DMS53 (cell line): Measurements from ENCODE around the gene CCDC192.

ENCODE experiments used
- DNase-seq: peaks from one replicate; lab custom pipeline; 2025; lab: John Stamatoyannopoulos, UW

CCDC192 gene

DNA sequence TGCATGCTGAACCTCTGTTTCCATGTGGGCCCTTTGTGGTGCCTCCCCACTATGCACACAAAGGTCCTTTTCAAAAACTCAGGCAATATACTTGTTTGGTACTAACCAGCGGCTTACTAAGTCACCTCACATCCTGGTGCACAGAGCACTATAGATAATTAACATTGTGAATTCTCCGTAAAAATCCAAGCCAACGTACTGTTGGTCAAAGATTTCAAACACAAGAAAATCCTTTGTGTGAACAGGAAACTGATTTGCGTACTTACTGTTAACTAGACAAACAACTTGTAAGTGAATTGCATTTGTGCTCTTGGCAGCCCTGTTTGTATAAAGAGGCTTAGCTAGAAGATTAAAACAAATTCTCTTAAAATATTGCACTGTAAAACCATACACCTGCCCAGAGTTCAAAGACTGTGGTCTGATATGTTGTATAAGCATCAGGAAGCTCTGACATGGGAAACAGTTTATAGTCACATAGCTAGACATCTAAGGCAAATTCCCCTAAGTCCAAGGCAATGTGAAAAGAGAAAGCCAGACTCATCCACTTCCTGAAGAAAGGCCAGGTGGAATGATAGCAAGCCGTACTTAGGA is 255.3 kb downstream of the CCDC192 start:
- peak; percentile 87 for DNase-seq

DNA sequence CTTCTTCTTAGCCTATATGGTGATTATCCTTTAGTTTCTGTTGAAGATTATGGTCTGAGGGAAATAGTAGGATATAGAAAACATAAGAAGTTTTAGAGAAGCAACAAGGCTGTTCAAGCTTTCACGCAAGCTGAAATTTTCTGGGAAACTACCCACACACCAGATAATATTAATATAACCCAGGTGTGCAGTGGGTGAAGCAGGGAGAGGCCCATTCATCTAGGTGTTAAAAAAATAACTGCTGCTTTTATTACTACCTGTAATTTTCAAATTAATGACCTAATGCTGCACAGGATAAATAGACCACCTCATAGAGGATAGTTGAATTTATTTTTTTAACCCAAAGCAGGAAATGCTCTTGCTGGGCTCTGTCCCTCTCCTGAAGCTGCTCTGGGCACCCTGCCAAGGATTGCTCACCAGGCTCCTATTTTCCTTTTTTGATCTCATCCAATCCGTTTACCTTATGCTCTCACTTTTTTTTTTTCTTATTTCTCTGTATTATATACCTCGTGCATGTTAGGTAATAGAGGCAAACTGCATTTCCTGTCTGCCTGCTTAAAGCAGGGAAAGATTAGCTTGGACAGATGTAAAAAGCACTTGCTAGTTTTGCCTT is 256.1 kb downstream of the CCDC192 start:
- peak; percentile 96 for DNase-seq

GRCh38 chr5:127960270-127960691 is 257.1 kb downstream of the CCDC192 start:
- peak; percentile 39 for DNase-seq

DNA sequence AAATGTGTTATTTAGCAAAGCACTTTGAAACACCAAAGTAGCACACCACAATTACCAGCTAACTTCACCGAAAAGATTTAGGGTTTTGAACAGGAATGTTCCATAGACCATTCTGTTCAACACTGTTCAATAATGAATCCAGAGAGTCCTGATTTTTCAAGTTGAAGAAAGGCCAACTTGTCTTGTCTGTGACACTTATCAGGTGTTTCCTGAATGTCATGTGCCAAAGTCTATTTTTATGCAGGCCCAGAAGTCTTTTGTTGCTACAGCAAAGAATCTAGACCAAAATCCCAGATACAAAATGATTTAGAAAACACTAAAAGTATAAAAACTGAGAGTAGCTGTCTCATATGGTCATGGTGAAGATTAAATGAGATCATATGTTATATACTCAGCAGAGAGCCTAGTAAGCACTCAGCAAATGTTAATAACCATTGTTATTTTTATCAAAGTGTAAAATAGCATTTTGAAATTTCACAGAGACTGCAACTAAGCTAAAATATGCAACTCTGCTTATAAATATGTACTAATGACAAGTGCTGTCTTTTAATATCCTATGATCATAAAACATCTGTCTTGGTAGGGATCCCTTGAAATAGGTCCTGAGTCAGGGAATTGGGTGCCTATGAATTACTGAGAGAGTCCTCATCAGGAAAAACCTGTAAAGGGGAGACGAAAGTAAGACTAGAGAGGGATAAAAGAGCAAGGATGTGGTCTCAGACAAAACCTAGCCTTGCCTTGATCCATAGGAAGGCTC is 258.0 kb downstream of the CCDC192 start:
- no peak for DNase-seq

GRCh38 chr5:127961763-127962145 is 258.6 kb downstream of the CCDC192 start:
- no peak for DNase-seq

DNA sequence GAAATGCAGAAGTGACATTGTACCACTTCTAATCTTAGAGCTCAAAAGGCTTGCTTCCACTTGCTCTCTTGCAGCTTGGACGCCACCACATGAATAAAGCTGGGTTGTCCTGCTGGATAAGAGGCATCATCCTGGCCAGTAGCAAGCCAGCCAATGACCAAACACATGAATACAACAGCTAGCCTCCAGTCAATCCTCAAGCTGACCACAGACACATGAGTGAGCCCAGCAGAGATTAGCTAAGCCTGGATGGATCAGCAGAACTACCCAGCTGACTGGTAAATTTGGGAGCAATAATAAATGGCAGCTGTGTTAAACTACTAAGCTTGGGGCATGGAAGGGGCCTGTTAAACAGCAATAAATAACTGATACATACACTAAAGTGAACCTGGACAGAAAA is 259.3 kb downstream of the CCDC192 start:
- DNase-seq = no peak

DNA sequence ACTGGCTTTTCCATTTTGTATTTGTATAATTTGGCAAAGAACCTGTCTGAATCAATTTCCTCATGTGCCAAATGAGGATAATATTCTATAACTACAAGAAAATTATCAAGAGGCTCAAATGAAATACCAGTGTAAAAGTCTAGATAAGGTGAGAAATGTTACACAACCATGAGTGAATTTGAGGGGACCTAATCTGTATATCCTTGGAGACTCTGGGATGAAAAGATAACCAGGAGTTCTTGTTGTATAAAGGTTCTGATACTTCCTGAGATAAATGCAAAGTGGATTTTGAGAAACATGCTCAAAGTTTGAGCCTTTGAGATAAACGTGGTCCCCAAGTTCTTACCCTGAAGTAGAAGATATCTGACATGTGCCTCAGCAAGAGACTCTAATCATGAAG is 260.0 kb downstream of the CCDC192 start:
- no peak for DNase-seq

DNA sequence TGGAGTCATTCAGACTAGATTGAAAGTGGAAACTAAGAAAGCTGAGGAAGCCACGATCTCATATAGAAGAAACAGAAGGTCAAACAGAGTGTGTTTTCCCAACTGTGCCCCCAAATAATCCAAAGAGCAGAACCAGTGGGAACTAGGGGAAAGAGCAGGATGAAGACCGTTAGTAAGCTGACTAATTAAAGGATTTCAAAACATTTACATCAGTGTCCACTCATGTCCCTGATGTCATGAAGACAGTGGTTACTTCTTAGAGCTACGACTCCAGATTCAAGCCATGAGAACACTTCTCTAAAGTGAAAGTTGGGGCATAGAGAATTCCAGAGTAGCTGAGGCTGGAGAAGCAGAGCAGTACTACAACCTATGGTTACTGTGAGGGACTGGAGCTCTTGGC is 260.7 kb downstream of the CCDC192 start:
- no peak for DNase-seq

GRCh38 chr5:127967323-127967982 is 264.3 kb downstream of the CCDC192 start:
- peak; percentile 18 for DNase-seq

DNA sequence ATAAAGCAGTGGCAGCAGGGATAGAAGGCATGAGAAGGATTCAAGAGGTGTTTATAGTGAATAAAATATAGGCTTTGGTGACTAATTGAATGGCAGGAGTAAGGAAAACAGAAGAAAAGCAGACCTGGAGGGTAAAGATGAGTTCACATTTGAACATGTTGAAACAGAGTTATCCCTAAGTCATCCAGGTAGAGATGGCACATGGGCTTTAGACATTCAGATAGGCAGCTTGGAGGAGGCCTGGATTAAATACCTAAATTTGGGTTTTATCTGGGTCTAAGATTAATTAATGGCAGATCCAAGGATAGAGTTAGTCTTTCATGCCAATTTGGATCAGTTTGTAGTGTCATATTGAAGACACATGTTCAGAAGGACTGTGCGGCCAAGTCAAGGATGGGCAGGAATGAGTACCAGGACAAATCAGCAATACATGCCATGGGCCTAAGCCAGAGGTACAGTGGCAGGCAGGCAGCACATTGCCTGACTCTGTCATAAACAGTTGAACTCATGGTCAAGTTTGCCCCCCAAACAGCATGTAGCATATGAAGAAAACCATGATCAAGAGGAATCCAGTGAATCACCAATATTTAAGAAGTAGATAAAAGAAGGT is 264.9 kb downstream of the CCDC192 start:
- DNase-seq = no peak

DNA sequence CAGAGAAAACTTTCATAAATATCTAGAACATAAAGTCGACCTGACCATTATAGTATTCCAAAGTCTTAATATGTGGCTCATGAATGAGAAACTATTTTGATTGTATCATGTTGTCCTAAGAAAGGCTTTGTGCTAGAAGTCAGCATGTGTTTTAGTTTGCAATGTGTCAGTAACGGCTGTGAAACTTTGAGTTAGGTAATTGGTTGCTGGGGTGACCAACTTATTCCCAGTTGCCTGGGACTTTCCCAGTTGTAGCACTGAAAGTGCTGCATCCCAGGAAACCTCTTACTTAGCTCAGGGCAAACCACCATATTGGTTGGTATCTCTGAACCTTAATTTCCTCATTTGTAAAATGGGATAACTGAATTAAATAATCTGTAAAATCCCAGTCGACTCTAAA is 265.8 kb downstream of the CCDC192 start:
- no peak for DNase-seq

DNA sequence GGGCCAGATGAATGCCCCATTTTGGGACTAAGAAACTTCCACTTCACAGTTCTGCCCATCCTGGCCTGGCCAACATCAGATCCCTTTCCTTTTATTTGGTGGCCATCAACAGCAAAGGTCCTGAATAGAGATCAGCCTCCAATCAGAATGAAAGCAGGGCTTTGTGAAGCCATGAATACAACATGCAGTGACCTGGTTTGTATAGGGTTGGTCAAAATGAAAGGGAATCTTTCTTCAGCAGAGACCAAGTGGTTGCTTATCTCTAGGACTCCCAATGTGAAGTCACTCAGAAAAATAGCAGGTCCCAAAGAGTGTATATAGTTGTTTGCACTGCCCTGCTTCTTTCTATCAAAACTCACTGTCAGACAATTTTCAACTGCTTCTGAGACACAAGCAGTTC is 266.5 kb downstream of the CCDC192 start:
- DNase-seq = no peak

GRCh38 chr5:127970081-127970480 is 266.9 kb downstream of the CCDC192 start:
- DNase-seq = no peak

DNA sequence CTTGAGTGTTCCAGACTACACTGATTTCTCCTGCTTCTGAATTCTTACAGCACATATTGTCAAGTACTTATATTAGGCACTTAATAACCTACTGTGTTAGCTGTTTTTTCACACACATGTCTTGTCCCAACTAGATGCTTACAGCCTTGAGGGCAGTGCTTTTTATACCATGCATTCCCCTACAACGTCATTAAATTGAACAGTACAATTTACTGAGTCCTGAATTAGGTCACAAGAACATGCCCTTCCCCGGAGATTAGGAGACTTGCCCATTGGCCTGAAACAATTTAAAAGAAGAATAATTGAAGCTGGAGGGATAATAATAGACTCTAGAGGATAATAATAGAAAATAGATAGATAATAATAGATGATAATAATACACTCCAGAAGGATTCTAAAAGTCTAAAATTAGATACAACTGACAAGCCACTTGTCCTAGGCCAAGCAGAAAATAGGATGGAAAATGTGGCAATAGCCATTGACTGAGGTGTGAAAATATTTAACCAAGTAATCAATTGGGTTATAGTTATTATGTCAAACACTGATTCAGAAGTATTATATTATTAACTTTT is 267.7 kb downstream of the CCDC192 start:
- DNase-seq = no peak

DNA sequence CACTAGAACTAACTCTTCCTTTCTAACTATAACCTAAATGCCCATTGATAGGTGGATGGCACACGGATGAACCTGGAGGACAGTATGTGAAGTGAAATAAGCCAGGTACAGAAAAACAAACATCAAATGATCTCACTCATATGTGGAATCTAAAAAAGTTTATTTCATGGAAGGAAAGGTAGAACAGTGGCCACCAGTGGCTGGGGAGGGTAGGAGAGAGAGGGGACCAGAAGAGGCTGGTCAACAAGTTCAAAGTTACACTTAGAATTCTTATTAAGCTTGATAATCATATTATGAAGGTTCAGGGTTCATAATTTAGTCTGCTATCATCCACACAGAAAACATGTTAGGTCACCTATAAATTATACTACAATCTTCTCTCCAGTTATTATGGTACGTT is 272.8 kb downstream of the CCDC192 start:
- no peak for DNase-seq

- no peak for DNase-seq
Observed at GRCh38 chr5:127976525-127976924, 273.3 kb downstream of the CCDC192 start.

DNA sequence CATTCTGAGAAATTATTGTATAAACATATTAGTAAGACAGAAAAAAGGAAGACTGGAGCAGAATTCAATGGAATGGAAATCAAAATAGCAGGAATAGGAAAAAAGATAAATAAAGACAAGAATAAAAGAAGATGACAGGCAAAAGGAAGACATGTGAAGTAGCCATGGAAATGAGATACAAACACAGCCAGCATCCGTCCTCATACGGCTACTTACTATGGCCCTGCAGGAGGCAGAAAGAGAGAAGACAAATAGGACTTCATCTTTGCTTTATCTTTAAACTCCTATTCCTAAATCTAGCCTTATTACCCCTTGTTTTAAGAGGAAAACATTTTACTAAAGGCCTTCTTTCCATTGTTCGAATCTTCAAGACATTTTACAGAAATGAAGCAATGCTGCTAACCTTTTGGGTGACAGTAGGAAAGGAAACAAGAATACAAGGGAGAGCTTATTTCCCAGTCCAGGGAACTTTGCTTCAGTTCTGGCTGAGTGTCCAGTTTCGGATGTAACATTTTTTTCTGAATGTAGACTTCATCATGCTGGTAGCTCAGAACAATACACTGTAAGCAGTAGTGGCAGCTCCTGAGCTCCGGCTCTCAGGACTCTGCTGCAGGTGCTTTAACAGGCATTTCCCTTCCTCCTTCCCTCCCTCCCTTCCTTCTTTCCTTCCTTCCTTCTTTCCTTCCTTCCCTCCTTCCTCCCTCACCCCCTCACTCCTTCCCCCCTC is 274.0 kb downstream of the CCDC192 start:
- DNase-seq = no peak

GRCh38 chr5:127978738-127979300 is 275.6 kb downstream of the CCDC192 start:
- DNase-seq = no peak

DNA sequence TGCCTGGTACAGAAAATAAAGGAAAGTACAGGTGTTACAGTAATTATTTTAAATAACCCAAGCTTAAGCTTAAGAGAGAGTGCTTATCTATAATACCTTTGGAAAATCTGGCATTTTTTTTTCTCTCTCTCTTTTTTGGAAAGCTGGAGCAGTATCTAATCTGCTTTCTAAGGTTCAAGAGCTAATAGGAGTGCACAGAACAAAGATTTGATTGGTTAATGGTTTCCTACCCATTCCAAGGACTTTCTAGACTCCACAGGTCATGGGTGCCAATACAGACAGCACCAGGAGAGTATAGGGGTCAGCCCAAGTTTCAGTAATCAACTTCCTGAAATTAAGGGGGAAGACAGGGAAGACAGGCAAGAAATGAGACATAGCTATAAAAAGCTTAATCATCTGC is 276.3 kb downstream of the CCDC192 start:
- DNase-seq = no peak

- no peak for DNase-seq
Observed at GRCh38 chr5:127980843-127981242, 277.7 kb downstream of the CCDC192 start.

DNA sequence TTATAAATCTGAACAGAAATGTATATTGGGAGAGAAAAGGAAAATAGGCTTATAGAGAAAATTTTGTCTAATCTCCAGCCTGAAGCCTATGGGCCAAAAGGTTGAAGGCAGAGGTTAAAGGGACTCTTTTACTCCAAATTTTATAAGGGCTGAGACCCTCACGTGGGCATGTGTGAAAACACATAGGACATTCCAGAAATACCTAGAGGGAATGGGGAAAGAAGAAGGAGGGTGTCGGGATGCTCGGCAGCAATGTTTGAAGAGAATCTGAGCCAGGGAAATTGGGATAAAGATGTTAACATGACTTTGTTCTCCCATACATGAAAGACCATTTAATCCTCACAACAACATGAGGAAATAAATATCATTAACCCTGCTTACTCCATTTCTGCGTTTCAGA is 278.3 kb downstream of the CCDC192 start:
- no peak for DNase-seq
